ENCODE results near the gene LRTM2. TPM values are rescaled to one million over a fixed set of nuclear protein-coding genes. Genes with fewer than 3 reads are reported as not detected.

LRTM2 gene
- total RNA-seq, 1 donor from 2014 or later: not detected

GRCh38 chr12:1808798-1809480, 11.4 kb upstream of the LRTM2 start:
- Mint-ChIP-seq H3K9me3 (ENCODE audit: unreplicated experiment) (no peaks in the 10 kb centered on the region), H3K4me3 (ENCODE audit: unreplicated experiment) (no peak overlapping the region), H3K4me1 (ENCODE audit: unreplicated experiment) (peaks cover 15% of the 10 kb centered on the region), H3K36me3 (ENCODE audit: unreplicated experiment) (no peaks in the 10 kb centered on the region), H3K27ac (ENCODE audit: unreplicated experiment) (no peak overlapping the region), H3K27me3 (ENCODE audit: unreplicated experiment) (peaks cover 3% of the 10 kb centered on the region)
- DNase-seq (ENCODE audit: extremely low spot score, unreplicated experiment): no peak
- TF ChIP-seq CTCF (IDR thresholded peaks at IDR 0.05): no peak

- Mint-ChIP-seq H3K4me1 (ENCODE audit: unreplicated experiment) (peaks cover 11% of the 10 kb centered on the region), H3K4me3 (ENCODE audit: unreplicated experiment) (no peak overlapping the region), H3K27me3 (ENCODE audit: unreplicated experiment) (peaks cover 7% of the 10 kb centered on the region), H3K27ac (ENCODE audit: unreplicated experiment) (no peak overlapping the region), H3K36me3 (ENCODE audit: unreplicated experiment) (no peaks in the 10 kb centered on the region), H3K9me3 (ENCODE audit: unreplicated experiment) (no peaks in the 10 kb centered on the region)
- no peak for TF ChIP-seq CTCF (IDR thresholded peaks at IDR 0.05)
- no peak for DNase-seq (ENCODE audit: extremely low spot score, unreplicated experiment)
These were observed 10.7 kb upstream of the LRTM2 start for GRCh38 chr12:1809591-1810190.

- Mint-ChIP-seq H3K4me3 (ENCODE audit: unreplicated experiment) (no peak overlapping the region), H3K4me1 (ENCODE audit: unreplicated experiment) (peaks cover 10% of the 10 kb centered on the region), H3K9me3 (ENCODE audit: unreplicated experiment) (no peaks in the 10 kb centered on the region), H3K36me3 (ENCODE audit: unreplicated experiment) (no peaks in the 10 kb centered on the region), H3K27me3 (ENCODE audit: unreplicated experiment) (peaks cover 14% of the 10 kb centered on the region), H3K27ac (ENCODE audit: unreplicated experiment) (no peak overlapping the region)
- TF ChIP-seq CTCF (IDR thresholded peaks at IDR 0.05): no peak
- DNase-seq (ENCODE audit: extremely low spot score, unreplicated experiment): no peak
These were observed 10.0 kb upstream of the LRTM2 start for GRCh38 chr12:1810201-1810930.

GRCh38 chr12:1810931-1811280, 9.5 kb upstream of the LRTM2 start:
- Mint-ChIP-seq H3K27me3 (ENCODE audit: unreplicated experiment) (peaks cover 19% of the 10 kb centered on the region), H3K4me3 (ENCODE audit: unreplicated experiment) (no peak overlapping the region), H3K27ac (ENCODE audit: unreplicated experiment) (no peak overlapping the region), H3K9me3 (ENCODE audit: unreplicated experiment) (no peaks in the 10 kb centered on the region), H3K4me1 (ENCODE audit: unreplicated experiment) (peaks cover 10% of the 10 kb centered on the region), H3K36me3 (ENCODE audit: unreplicated experiment) (no peaks in the 10 kb centered on the region)
- no peak for DNase-seq (ENCODE audit: extremely low spot score, unreplicated experiment)
- no peak for TF ChIP-seq CTCF (IDR thresholded peaks at IDR 0.05)

- Mint-ChIP-seq H3K36me3 (ENCODE audit: unreplicated experiment) (no peaks in the 10 kb centered on the region), H3K4me3 (ENCODE audit: unreplicated experiment) (no peak overlapping the region), H3K27ac (ENCODE audit: unreplicated experiment) (peak overlapping the region; percentile 41), H3K9me3 (ENCODE audit: unreplicated experiment) (no peaks in the 10 kb centered on the region), H3K27me3 (ENCODE audit: unreplicated experiment) (peaks cover 24% of the 10 kb centered on the region), H3K4me1 (ENCODE audit: unreplicated experiment) (peaks cover 10% of the 10 kb centered on the region)
- DNase-seq (ENCODE audit: extremely low spot score, unreplicated experiment): no peak
- no peak for TF ChIP-seq CTCF (IDR thresholded peaks at IDR 0.05)
These were observed 9.0 kb upstream of the LRTM2 start for GRCh38 chr12:1811281-1811947.
